ENCODE results near the gene RNF145. TPM values are rescaled to one million over a fixed set of nuclear protein-coding genes. Genes with fewer than 3 reads are reported as not detected.
A peak's percentile ranks its signal among the peaks of the same experiment; 100 is the strongest.
"Not testable (repeated sequence)": the region's sequence is repeated elsewhere in the genome, so short reads cannot be mapped to it uniquely, and the experiment has no call there.

Gene RNF145
- total RNA-seq, 2 donors from 2014 or later: 13.5 to 19.5 TPM

- DNase-seq (no peak), ATAC-seq (no peak)
- H3K4me1 ChIP-seq: no peaks in the 10 kb centered on the region
- no peak overlapping the region for H3K27ac ChIP-seq
- H3K9me3 ChIP-seq: no peaks in the 10 kb centered on the region
- 55 to 59% methylated on average over 4 of the region's 4 CpGs for WGBS, 2 donors
- H3K36me3 ChIP-seq (replicated peaks in 1 of 2; ENCODE audit: insufficient read depth in 1 of 2, low read depth in 2 of 2): no peaks in the 10 kb centered on the region
- intact Hi-C loops (cut with DNase I): no loop called here
- no peak overlapping the region for H3K4me3 ChIP-seq
- TF ChIP-seq CTCF (IDR thresholded peaks at IDR 0.05): no peak
- TF ChIP-seq POLR2A (IDR thresholded peaks at IDR 0.05): no peak
- no peaks in the 10 kb centered on the region for H3K27me3 ChIP-seq
These were observed 62.5 kb downstream of the RNF145 start for GRCh38 chr5:159146839-159147238.

- 100% methylated on average over 1 of the region's 1 CpG for WGBS, 2 donors
These were observed 64.2 kb downstream of the RNF145 start for GRCh38 chr5:159145160-159145559.

GRCh38 chr5:159139802-159140201 lies 69.6 kb downstream of the RNF145 start:
- intact Hi-C loops (cut with DNase I): no loop called here
- DNase-seq: no peak
- TF ChIP-seq CTCF (IDR thresholded peaks at IDR 0.05) (no peak), POLR2A (IDR thresholded peaks at IDR 0.05) (no peak)
- Histone ChIP-seq H3K4me1 (no peaks in the 10 kb centered on the region), H3K9me3 (no peaks in the 10 kb centered on the region), H3K27ac (no peak overlapping the region), H3K36me3 (replicated peaks in 1 of 2; ENCODE audit: insufficient read depth in 1 of 2, low read depth in 2 of 2) (no peaks in the 10 kb centered on the region), H3K27me3 (no peaks in the 10 kb centered on the region), H3K4me3 (no peak overlapping the region)
- WGBS, 2 donors: 56 to 57% methylated on average over 5 to 7 of the region's 7 CpGs
- no peak for ATAC-seq

More at GRCh38 chr5:159145160-159145559, 64.2 kb downstream of the RNF145 start:
- H3K4me3 ChIP-seq; ATAC-seq; H3K36me3 ChIP-seq (replicated peaks in 1 of 2; ENCODE audit: insufficient read depth in 1 of 2, low read depth in 2 of 2); intact Hi-C loops (cut with DNase I); H3K27ac ChIP-seq; H3K27me3 ChIP-seq; H3K4me1 ChIP-seq; H3K9me3 ChIP-seq; DNase-seq: not testable (repeated sequence)

GRCh38 chr5:159135896-159136531 lies 73.3 kb downstream of the RNF145 start:
- no peaks in the 10 kb centered on the region for H3K4me1 ChIP-seq
- H3K27ac ChIP-seq: no peak overlapping the region
- no peak overlapping the region for H3K4me3 ChIP-seq
- H3K36me3 ChIP-seq (replicated peaks in 1 of 2; ENCODE audit: insufficient read depth in 1 of 2, low read depth in 2 of 2): no peaks in the 10 kb centered on the region
- no peaks in the 10 kb centered on the region for H3K9me3 ChIP-seq
- DNase-seq (no peak), ATAC-seq (no peak)
- WGBS, 2 donors: 47 to 51% methylated on average over 8 to 9 of the region's 9 CpGs
- intact Hi-C loops (cut with DNase I): no loop called here
- H3K27me3 ChIP-seq: no peaks in the 10 kb centered on the region
- no peak for TF ChIP-seq CTCF (IDR thresholded peaks at IDR 0.05)
- TF ChIP-seq POLR2A (IDR thresholded peaks at IDR 0.05): no peak

GRCh38 chr5:159133041-159133741 lies 76.2 kb downstream of the RNF145 start:
- Histone ChIP-seq H3K4me1 (no peaks in the 10 kb centered on the region), H3K36me3 (replicated peaks in 1 of 2; ENCODE audit: insufficient read depth in 1 of 2, low read depth in 2 of 2) (no peaks in the 10 kb centered on the region), H3K27me3 (no peaks in the 10 kb centered on the region), H3K9me3 (no peaks in the 10 kb centered on the region), H3K4me3 (no peak overlapping the region), H3K27ac (no peak overlapping the region)
- 43 to 45% methylated on average over 11 of the region's 11 CpGs for WGBS, 2 donors
- no peak for TF ChIP-seq POLR2A (IDR thresholded peaks at IDR 0.05)
- TF ChIP-seq CTCF (IDR thresholded peaks at IDR 0.05): peak; percentile 59 to 75 (median 68)
- intact Hi-C loops (cut with DNase I): no loop called here
- DNase-seq (peak in 1 of 4 donors; percentile 10), ATAC-seq (peak; percentile 55)

Data from body of pancreas (tissue), 4 donors.